ENCODE data around the gene TMEM244.
"Not testable (repeated sequence)": the region's sequence is repeated elsewhere in the genome, so short reads cannot be mapped to it uniquely, and the experiment has no call there.

TMEM244 gene

DNA sequence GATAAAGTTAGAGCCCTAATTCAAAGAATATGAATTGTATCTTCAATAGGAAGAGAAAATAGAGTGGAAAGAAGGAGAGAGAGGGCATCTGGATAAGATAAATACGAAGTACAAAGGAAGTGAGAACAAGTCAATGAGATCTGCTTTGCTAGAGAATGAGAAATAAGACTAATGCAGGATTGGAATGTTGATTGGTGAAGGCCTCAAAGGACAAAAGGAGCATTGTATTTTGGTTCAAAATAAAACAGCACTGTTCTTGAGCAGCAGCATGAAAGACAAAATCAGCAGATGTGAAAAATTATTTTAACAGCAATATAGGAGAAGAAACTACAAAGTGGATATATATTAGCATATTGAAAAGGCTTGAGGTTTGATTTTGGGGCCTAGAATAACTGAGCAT, 5.1 kb upstream of the TMEM244 start:
- no peak for DNase-seq

GRCh38 chr6:129865013-129865412, 3.9 kb upstream of the TMEM244 start:
- no peak for DNase-seq

GRCh38 chr6:129863664-129864063, 2.5 kb upstream of the TMEM244 start:
- no peak for DNase-seq

- no peak for DNase-seq
These were observed 1.6 kb downstream of the TMEM244 start for GRCh38 chr6:129859524-129859923.

- no peak for DNase-seq
These were observed 3.3 kb downstream of the TMEM244 start for GRCh38 chr6:129857838-129858237.

GRCh38 chr6:129853996-129854711, 7.0 kb downstream of the TMEM244 start:
- no peak for DNase-seq

DNA sequence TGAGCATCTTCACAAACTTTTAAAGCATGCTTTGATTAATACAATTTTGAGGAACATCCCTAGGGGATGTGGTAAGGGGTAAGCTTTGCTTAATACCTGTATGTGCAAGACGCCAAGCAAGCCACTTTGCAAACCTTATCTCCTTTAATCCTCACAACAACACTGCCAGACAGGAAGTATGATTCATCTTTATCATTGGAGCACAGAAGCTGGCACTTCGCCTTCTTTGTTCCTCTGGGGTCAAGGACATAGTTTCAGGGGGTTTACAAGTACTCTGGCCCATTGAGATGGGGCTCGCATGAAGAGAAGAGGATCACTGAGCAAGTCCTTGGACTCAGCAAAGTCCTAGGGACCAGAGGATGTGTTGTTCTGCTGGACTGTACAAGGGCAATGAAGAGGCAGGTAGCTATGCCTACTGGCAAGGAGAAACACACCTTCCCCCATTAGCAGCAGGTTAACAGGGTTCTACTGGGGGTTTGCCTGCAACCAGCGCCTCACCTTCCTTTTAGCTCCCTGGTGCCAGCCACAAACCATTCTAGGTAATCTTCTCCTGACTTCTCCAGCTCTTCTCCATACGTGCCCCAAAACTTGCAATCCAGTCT, 8.8 kb downstream of the TMEM244 start:
- DNase-seq: no peak

- no peak for DNase-seq
These were observed 11.7 kb downstream of the TMEM244 start for GRCh38 chr6:129849456-129849855.

DNA sequence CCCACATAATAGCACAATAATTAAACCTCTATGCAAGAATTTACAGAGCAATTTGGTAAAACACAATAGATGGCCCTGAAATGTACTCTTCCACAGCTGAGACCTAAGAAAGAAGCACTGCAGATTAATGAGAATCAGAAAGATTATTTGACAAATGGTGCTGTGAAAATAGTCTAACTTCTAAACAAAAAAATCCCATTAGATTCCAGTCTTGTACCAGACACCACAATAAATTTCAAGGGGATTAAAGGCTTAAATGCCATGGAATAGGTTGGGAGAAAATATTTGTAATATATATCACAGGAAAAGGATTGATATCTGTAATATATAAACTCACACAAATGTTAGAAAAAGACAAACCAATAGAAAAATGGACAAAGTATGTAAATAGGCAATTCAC, 14.4 kb downstream of the TMEM244 start:
- no peak for DNase-seq

GRCh38 chr6:129845696-129846095, 15.4 kb downstream of the TMEM244 start:
- DNase-seq: no peak

- no peak for DNase-seq
These were observed 16.8 kb downstream of the TMEM244 start for GRCh38 chr6:129844118-129844891.

GRCh38 chr6:129843573-129843972, 17.5 kb downstream of the TMEM244 start:
- DNase-seq: no peak

GRCh38 chr6:129842881-129843409, 18.2 kb downstream of the TMEM244 start:
- no peak for DNase-seq

- no peak for DNase-seq
These were observed 19.0 kb downstream of the TMEM244 start for GRCh38 chr6:129842137-129842536.

- DNase-seq: not testable (repeated sequence)
These were observed 21.6 kb downstream of the TMEM244 start for GRCh38 chr6:129839562-129839961.

- DNase-seq: no peak
These were observed 25.4 kb downstream of the TMEM244 start for GRCh38 chr6:129835691-129836090.

GRCh38 chr6:129832299-129832698, 28.8 kb downstream of the TMEM244 start:
- no peak for DNase-seq

DNA sequence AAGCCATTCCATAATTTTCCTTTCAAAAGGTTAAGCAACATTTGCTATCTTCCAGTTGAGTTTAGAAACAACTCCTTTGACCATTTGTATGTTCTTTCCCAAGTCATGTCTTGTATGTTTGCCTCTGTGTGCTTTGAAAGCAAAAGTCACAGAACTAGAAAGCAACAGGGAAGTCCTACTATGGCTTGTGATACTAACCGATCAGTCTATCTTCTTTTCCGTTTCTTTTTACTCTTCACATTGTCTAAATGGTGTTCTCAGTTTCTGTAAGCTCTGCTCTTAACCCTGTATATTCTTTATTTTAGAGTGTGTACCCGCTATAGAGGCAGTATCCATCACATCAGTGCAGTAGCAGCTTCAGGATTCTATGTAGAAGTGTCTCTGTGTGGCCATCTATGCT, 32.9 kb downstream of the TMEM244 start:
- DNase-seq: no peak

GRCh38 chr6:129818251-129818650, 42.9 kb downstream of the TMEM244 start:
- DNase-seq: no peak

- DNase-seq: no peak
These were observed 43.3 kb downstream of the TMEM244 start for GRCh38 chr6:129817821-129818220.

DNA sequence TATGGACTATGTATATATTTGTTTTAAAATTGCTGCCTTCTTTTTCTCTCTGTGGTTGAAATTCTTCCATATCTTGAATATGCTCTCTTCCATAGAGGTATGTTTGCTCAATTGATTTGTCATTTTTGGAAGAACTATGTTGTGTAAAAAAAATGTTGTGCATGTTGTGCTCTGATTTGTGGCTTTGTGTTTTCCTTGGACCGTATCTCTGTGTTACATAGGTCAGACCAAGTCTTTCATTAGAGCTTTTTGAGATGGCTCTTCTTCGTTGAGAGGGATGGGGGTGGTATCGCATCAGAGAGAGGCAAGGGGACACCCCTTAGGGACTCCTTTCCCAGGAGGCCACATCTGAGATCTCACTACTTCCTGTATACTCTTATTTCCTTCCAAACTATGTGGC, 43.8 kb downstream of the TMEM244 start:
- DNase-seq: no peak

- no peak for DNase-seq
These were observed 48.9 kb downstream of the TMEM244 start for GRCh38 chr6:129812145-129812777.

- not testable (repeated sequence) for DNase-seq
These were observed 54.0 kb downstream of the TMEM244 start for GRCh38 chr6:129807141-129807540.

Data from NCI-H2029 treated with DMSO at 0.1 percent for 48 hours (cell line).